Measurements from ENCODE around the gene ODAD2.
"Not testable (repeated sequence)": the region's sequence is repeated elsewhere in the genome, so short reads cannot be mapped to it uniquely, and the experiment has no call there.

ODAD2 gene

DNA sequence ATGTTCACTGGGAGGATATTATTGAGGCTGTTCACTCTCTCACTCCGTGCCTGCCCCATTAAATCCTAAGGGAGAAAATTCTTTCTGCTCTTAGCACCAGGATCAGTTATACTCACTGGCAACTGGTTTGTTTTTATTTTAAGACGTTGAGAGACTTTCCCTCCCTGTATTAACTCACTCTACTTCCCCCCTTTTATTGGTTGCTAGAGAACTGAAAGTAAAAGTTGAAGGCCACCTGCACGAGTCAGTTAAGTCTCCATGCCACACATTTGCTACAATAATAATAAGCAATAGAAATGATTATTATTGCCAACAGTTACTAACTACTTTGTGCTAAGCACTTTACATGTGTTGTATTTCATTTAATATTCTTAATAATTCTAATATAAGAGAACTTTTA is 40.5 kb downstream of the ODAD2 start:
- DNase-seq = not testable (repeated sequence)

DNA sequence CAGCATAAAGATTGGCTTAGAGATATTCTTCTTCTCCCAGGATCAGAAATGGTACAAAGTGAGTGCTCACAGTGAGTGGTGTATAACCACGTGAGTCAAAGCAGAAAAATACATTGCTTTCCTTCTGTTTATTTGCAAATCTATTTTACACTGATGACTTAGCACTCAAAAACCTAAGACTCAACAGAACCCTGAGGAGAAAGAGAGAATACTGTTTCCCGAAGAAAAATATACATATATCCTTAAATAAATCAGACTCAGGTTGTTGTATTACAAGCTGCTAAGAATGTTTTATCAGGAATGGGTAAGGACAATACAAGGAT is 48.7 kb downstream of the ODAD2 start:
- no peak for DNase-seq

DNA sequence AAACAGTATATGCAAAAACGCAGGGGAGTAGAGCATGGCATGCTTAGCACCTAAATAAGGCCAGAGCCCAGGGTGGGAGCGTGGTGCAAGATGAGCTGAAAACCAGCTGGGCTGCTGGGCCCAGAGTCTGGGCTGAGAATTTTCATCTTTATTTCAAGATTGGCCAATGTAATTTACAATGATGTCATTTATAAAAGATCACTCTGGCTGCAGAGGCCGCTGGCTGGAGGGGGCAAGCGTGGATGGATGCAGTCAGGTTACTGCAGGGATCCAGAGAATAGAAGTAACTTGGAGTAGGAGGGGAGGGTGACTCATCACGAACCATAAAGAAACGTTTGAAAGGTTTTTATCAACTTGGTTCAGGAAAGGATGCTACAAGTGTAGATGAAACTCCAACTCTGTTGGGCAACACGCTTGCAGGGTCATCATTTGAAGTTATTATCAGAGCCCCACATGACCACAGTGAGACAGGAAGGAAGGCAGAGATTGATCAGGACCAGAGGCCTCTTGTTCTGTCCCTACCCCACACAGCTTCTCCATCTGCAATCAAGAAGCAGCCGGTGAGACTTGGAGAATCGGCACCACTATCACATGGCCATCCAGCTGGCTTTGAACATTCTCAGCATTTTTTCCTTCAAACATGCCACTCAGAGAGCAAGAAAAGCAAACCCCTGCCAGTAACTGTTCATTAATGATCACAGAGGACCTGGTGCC is 49.2 kb downstream of the ODAD2 start:
- no peak for DNase-seq

DNA sequence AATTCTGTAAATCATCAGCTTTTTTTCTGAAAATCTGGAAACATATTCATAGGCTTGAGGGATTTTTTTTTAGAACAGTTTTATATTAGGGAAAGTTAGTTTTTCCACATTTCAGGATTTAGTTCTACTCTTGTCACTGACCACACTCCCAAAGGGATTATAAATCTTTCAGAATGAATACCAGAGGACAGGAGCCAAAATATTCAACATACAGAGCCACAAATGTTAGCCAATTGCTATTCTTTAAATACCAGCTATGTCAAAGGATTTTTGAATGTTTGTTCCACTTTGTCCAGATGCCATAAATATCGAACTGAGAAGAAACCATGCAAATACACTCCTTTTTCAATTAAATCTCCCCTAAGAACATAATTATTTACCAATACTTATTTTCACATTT is 50.7 kb downstream of the ODAD2 start:
- no peak for DNase-seq

DNA sequence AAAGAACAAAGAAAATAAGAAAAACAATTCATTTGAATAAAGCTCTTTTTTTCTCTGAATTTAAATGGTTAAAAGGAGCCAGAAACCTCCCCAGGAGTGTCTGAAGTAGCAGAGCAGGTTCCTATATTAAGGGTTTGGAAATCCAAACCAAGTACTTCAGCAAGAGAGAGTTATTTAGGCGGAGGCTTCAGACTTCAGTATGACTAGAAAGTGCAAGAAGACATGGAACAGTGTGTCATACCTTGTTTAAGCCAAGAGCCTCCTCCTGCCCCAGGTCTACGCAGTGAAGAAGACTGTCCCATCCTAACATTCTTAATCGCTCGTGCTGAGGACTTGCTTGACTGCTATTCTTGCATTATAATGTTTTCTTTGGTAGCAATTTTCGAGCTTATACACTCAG is 51.3 kb downstream of the ODAD2 start:
- DNase-seq = no peak

- DNase-seq = no peak
Measured at GRCh38 chr10:27944005-27944404, 54.9 kb downstream of the ODAD2 start.

DNA sequence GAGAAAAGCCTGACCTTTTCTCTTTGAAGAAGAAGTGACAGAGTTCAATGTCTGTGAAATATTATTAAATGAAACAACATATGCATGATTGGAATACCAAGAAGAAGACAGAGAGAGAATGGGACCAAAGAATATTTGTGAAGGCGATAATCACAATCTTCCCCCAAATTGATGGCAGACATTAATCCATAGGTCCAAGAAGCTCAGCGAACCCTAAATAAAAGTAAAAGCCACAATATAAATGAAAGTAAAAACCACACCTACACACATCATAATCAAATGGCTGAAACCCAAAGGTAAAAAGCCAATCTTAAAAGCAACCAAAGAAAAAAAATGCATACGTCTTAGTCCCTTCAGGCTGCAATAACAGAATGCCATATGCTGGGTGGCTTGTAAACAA is 84.0 kb downstream of the ODAD2 start:
- no peak for DNase-seq

DNA sequence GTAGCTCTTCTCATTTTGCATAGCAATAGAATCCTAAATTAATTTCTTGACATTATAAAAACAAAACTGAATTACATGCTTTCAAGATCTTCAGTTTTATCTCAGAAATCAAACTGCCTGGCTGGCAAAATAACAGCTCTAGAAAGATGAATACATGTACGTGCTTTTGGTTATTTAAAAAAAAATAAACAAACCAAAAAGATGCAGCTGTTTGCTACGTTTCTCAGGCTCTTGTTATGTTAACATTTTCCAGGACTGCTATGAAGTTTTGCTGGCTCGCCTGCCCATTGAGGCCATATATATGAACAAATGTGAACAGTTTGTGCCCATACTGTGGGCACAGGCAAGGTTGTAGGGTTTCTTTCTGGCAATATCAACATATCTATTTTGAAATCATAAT is 86.6 kb downstream of the ODAD2 start:
- DNase-seq = no peak

DNA sequence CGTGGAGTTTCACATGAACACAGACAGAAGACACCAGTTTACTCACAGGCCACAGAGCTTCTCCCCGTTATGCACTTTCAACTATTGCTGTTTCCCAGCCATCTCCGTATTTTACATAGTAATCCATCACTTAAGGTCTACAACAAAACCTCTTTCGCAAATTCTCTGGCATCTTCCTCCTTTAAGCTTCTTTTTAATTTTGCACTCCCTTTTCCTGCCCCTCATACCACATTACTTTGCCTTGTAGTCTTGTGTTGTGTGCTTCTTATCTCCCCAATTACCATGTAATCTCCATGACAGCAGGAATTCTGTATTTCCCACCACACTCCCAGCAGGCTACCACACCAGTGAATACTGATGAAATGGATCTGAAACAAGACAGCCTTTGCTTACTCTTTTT is 87.3 kb downstream of the ODAD2 start:
- no peak for DNase-seq

GRCh38 chr10:27911011-27911410 is 87.9 kb downstream of the ODAD2 start:
- no peak for DNase-seq

- DNase-seq = no peak
Measured at GRCh38 chr10:27908231-27908630, 90.6 kb downstream of the ODAD2 start.

DNA sequence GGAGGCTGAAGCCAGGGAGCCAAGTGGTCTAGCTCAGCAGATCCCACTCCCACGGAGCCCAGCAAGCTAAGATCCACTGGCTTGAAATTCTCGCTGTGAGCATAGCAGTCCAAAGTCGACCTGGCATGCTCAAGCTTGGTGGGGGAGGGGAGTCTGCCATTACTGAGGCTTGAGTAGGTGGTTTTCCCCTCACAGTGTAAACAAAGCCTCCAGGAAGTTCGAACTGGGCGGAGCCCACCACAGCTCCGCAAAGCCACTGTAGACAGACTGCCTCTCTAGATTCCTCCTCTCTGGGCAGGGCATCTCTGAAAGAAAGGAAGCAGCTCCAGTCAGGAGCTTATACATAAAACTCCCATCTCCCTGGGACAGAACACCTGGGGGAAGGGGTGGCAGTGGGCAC is 99.4 kb downstream of the ODAD2 start:
- not testable (repeated sequence) for DNase-seq

DNA sequence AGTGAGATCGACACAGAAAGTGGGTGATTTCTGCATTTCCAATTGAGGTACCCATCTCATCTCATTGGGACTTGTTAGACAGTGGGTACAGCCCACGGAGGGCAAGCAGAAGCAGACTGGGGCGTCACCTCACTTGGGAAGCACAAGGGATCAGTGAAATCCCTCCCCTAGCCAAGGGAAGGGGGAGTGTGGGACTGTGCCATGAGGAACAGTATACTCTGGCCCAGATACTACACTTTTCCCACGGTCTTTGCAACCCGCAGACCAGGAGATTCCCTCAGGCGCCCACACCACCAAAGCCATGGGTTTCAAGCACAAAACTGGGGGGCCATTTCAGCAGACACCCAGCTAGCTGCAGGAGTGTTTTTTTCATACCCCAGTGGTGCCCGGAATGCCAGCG is 99.8 kb downstream of the ODAD2 start:
- no peak for DNase-seq

DNA sequence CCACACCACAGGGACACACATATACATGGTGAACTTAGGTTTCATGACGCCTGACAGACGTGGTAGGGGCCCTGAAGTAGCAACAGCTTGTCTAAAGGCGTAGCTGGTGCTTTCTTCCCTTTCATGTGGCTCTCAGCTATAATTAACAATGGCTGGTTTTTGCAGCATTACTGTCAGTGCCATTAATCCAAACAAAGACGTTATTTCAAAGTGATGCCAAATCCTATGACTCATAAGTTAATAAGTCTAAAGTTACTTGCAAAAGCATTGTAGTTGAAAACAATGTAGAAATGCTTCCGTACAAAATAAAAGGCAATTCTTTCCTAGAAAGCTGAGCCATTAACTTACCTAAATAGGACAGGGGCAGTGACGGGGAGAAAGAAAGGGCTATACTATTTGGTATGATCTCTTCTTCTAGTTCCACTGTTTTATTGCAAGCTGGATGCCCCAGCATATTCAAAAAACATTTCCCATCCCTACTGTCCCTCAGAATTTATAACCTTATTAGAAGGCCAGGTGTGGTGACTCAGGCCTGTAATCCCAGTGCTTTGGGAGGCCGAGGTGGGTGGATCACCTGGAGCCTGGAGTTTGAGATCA is 105.4 kb downstream of the ODAD2 start:
- DNase-seq = no peak

- no peak for DNase-seq
Measured at GRCh38 chr10:27890971-27891370, 107.9 kb downstream of the ODAD2 start.

DNA sequence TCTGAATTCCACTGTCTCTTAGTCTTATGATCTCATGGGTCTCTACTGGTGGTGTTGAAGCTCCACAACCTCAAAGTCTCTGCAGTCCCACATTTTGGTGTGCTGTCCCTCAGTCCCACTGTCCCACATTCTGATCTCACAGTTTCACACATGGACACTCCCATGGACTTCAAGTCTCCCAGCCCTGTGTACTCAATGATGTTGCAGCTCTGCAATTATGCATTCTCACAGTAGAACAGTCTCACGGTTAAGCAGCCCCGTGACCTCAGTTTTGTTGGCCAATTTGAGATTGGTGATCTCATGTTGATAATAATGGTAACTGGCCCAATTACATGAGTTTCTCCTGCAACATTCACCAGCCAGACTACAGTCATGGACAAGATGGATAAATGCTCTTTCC is 109.4 kb downstream of the ODAD2 start:
- DNase-seq = no peak

GRCh38 chr10:27884185-27884641 is 114.7 kb downstream of the ODAD2 start:
- no peak for DNase-seq

- no peak for DNase-seq
Measured at GRCh38 chr10:27878281-27878680, 120.6 kb downstream of the ODAD2 start.

DNA sequence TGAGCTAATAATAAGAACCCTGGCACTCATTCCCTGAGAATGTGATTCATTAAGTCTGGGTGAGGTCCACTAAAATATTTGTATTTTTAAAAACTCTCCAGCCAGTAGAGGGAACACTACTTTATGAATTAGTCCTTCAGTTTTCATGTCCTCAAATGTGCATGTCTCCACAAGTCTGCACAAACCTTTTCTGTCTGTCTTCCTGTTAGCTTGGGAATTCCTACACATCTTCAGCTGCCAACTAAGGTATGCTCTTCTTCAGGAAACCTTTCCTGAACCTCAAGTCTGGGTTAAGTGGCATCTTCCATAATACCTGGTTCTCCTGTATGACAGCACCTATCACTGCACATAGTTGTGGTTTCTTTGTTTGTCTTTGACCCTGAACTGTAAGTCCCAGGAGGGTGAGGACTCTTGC is 133.7 kb downstream of the ODAD2 start:
- DNase-seq = no peak

DNA sequence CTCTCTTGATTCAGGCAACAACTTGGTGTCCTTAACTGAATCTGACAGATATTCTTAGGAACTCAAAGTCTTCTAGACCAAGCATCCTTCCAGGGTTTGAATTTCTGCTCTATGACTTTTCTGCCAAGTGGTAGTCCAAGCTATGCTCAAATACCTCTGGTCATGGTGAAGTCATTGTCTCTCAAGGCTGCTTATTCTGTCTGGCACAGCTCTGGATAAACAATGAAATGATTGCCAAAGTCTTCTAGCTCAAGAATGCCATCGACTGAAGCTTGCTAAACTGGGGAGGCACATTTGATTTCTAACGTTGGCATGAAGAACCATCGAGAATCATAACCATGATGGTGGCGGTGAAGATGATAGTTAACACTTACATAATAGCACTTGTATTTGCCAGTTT is 137.1 kb downstream of the ODAD2 start:
- DNase-seq = no peak

GRCh38 chr10:27857616-27858015 is 141.3 kb downstream of the ODAD2 start:
- DNase-seq = no peak

GRCh38 chr10:27844223-27844622 is 154.7 kb downstream of the ODAD2 start:
- DNase-seq = no peak

- no peak for DNase-seq
Measured at GRCh38 chr10:27838901-27839300, 160.0 kb downstream of the ODAD2 start.

DNA sequence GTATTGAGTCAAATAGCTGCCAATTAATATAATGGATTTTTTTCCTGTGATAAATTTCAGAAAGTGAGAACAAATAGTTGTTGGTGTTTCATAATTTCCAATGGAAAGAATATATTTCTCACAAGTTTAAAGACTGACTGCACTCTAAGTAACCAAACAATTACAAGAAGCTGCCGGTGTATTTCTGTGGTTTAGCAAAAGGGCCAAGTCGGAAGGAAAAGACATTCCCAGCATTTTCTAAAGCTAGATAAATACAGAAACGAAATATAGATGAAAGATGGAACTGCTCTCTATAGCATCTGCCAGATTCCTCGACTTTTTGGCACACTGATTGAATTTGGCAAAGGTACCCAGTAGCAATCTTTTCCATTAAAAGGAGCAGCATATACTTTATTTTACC is 160.5 kb downstream of the ODAD2 start:
- no peak for DNase-seq

DNA sequence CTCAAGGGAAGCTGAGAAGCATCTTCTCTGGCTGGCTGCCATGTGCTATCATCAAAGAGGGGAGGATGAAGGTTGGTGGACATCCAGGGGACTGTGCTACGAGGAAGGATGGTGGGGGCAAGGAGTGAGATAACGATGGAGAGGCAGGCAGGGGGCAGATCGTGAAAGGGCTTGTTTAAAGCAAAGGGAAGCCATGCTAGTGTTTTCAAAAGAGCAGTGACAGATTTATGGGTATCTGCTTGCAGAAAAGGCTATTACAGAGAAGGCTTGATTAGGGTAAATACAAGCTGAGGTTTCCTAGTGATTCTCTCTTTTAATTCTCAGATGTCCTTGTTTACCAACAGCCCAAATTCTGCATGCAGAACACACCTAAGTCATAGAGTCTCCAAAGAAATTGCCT is 164.4 kb downstream of the ODAD2 start:
- DNase-seq = no peak

Measured in DMS79 treated with DMSO at 0.1 percent for 48 hours (cell line).